Measurements from ENCODE around the gene ACOX3.

GRCh38 chr4:8394806-8395205, 45.7 kb downstream of the ACOX3 start:
- TF ChIP-seq HDAC2 (IDR thresholded peaks at IDR 0.05) (no peak), HNRNPUL1 (IDR thresholded peaks at IDR 0.05; ENCODE audit: low read length) (no peak), CTCF (IDR thresholded peaks at IDR 0.05 in 2 of 3, conservative IDR thresholded peaks at IDR 0.05 in 1 of 3; ENCODE audit: insufficient read depth in 2 of 3, low read depth in 1 of 3, low read length in 3 of 3) (no peak), GTF3C2 (IDR thresholded peaks at IDR 0.05; ENCODE audit: borderline replicate concordance, extremely low read depth, insufficient read length) (no peak), SLC30A9 (CRISPR knock-in tag; IDR thresholded peaks at IDR 0.05) (no peak), NR3C1 (CRISPR knock-in tag; IDR thresholded peaks at IDR 0.05) (no peak), AFF4 (CRISPR knock-in tag; IDR thresholded peaks at IDR 0.05) (no peak), ZC3H8 (IDR thresholded peaks at IDR 0.05) (no peak), EZH2 (IDR thresholded peaks at IDR 0.05; ENCODE audit: borderline replicate concordance, low read depth, low read length) (no peak), MLLT1 (IDR thresholded peaks at IDR 0.05) (no peak), TCF3 (CRISPR knock-in tag; IDR thresholded peaks at IDR 0.05) (no peak), ATF6 (CRISPR knock-in tag; IDR thresholded peaks at IDR 0.05) (no peak), SMARCA5 (IDR thresholded peaks at IDR 0.05) (no peak), KDM5B (IDR thresholded peaks at IDR 0.05; ENCODE audit: insufficient replicate concordance, low read depth, low read length) (no peak)

Data from K562 (cell line).